ENCODE data around the gene SNRPN. TPM values are rescaled to one million over a fixed set of nuclear protein-coding genes. Genes with fewer than 3 reads are reported as not detected.
A peak's percentile ranks its signal among the peaks of the same experiment; 100 is the strongest.
"Not testable (repeated sequence)": the region's sequence is repeated elsewhere in the genome, so short reads cannot be mapped to it uniquely, and the experiment has no call there.

The SNRPN gene
- total RNA-seq, 2 experiments from 2014 or later = 80.9 to 89.7 TPM

DNA sequence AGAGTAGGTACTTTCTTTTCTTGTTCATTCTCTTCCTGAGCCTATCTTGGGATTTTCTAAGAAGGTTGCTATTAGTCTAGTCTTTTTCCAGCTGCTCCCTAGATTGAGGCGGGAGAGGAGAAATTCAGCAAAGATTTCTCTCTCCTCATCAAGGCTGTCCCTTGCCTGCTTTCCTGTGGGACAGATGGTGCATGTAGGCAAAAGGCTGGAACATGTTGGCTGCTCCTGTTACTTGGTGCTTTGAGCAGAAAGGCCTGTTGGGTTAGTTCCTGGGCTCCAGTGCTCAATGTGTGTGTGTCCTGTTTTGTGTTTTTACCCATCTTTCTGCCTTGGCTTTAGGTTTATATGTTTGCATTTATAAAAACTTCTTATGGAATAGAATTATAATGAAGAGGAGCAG lies 9.1 kb upstream of the SNRPN start:
- no peaks in the 10 kb centered on the region for H3K4me1 Mint-ChIP-seq
- no peak overlapping the region for H3K27ac Mint-ChIP-seq
- POLR2A ChIA-PET = no interaction called here
- H3K36me3 Mint-ChIP-seq = peaks cover 1% of the 10 kb centered on the region
- peaks cover 1% of the 10 kb centered on the region for H3K9me3 Mint-ChIP-seq
- DNase-seq (no peak), ATAC-seq (ENCODE audit: low read depth) (no peak)
- H3K27me3 Mint-ChIP-seq = no peaks in the 10 kb centered on the region
- H3K4me3 Mint-ChIP-seq = no peak overlapping the region

DNA sequence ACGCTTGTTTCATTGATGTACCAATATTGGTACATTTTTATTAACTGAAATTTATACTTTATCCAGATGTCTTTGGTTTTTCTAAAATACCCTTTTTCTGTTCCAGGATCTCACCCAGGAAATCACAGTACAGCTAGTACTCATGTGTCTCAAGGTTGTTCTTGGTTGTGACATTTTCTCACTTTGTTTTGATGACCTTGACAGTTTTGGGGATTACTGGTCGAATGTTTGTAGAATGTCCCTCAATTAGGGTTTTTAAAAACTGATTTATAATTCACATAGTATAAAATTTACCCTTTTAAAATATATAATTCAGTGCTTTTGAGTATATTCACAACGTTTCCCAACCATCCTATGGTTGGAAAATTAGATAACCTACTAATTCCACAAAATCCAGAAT lies 6.3 kb upstream of the SNRPN start:
- H3K36me3 Mint-ChIP-seq = peaks cover 3% of the 10 kb centered on the region
- H3K27me3 Mint-ChIP-seq = peaks cover 2% of the 10 kb centered on the region
- no peaks in the 10 kb centered on the region for H3K4me1 Mint-ChIP-seq
- peaks cover 1% of the 10 kb centered on the region for H3K9me3 Mint-ChIP-seq
- POLR2A ChIA-PET = no interaction called here
- DNase-seq (no peak), ATAC-seq (ENCODE audit: low read depth) (no peak)
- H3K4me3 Mint-ChIP-seq = no peak overlapping the region
- no peak overlapping the region for H3K27ac Mint-ChIP-seq

DNA sequence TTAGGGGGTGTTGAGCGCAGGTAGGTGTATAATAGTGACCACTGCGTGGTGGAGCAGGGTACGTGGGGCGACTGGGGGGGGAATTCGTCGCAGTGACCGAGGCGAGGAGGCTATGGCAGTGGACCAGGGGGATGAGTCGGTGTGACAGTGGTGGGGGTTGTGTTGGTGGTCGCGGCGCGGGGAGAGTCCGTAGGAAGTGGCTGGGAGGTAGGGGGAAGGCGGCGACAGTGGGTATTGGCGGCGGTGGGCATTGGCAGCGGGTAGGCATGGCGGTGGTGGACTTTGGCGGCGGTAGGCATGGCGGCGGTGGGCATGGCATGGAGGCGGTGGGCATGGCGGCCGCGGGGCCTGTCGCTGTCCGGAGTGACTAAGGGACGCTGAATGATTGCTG lies 739 bp downstream of the SNRPN start:
- POLR2A ChIA-PET = interaction anchor here (0.7 to 1.3 kb wide), 3 partner anchors 37 to 484 kb away, joined by 3 to 5 read pairs (median 4); partner anchors contain the start of gene UBE3A
- peaks cover 5% of the 10 kb centered on the region for H3K4me1 Mint-ChIP-seq
- H3K9me3 Mint-ChIP-seq = peaks cover 4% of the 10 kb centered on the region
- H3K4me3 Mint-ChIP-seq = peak overlapping the region; percentile 92
- H3K27ac Mint-ChIP-seq = peak overlapping the region; percentile 94
- H3K36me3 Mint-ChIP-seq = peaks cover 11% of the 10 kb centered on the region
- peaks cover 2% of the 10 kb centered on the region for H3K27me3 Mint-ChIP-seq
- DNase-seq = peak; percentile 45
- ATAC-seq (ENCODE audit: low read depth) = no peak

DNA sequence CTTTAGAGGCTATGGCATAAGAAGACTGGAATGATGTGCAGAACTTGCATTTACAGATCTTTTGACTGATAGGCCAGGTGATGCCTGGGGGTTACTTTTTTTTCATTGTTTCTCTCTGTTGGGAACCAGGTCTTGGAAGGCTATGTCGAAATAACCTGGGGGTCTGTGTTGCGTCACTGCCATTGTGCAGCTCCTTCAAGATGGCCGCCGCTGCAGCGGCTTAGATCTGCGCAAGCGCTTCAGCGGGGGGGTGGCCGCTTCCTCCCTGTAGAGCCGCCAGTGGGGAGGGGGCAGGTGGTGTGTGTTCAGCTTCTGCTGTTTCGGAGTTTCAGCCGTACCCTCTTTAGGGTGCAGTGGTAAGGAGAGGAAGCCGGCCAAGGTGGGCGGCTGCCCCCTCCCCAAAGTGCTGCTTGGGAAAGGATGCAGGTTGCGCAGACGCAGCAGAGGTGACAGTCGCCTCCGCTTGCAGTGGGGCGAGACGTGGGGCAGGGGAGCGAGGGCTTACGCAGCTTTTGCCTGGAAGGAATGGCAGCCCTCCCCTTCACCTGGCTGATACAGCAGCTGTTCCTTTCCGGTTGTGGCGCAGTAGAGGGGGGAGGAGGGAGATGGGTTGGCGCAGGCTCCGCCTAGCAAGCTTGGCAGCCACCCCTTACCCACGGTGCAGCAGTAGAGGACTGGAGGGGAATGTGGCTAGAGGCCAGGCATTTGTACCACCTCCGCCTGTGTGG lies 1.5 kb downstream of the SNRPN start:
- Mint-ChIP-seq H3K27ac (peak overlapping the region; percentile 94), H3K4me3 (peak overlapping the region; percentile 92), H3K9me3 (peaks cover 5% of the 10 kb centered on the region), H3K4me1 (peaks cover 5% of the 10 kb centered on the region), H3K36me3 (peaks cover 13% of the 10 kb centered on the region), H3K27me3 (peaks cover 2% of the 10 kb centered on the region)
- ATAC-seq (ENCODE audit: low read depth) = peak; percentile 83
- POLR2A ChIA-PET = interaction anchor here (0.7 to 1.3 kb wide), 3 partner anchors 36 to 483 kb away, joined by 3 to 5 read pairs (median 4); partner anchors contain the start of gene UBE3A
- DNase-seq = peak; percentile 73

DNA sequence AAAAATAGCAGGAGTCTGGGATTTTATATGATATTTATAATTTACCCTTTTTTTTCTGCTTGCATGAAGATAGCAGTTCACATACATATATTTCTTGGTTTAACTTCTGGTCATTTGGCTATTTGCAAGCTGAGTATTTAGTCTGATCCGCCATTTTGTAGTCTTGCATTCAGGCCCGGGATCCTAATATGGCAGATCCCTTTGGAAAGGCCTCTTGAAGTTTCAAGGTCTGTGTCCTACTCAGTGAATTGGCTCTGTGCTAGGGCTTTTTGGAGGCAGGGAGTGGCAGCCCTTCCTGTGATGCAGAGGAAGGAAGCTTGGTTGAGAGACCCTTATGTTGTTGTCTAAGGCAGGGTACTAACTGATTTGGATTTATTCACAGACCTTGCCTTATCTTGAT lies 2.9 kb downstream of the SNRPN start:
- H3K36me3 Mint-ChIP-seq = peaks cover 17% of the 10 kb centered on the region
- peaks cover 2% of the 10 kb centered on the region for H3K27me3 Mint-ChIP-seq
- H3K4me3 Mint-ChIP-seq = peak overlapping the region; percentile 63
- DNase-seq = no peak
- peak overlapping the region; percentile 60 for H3K27ac Mint-ChIP-seq
- peaks cover 7% of the 10 kb centered on the region for H3K9me3 Mint-ChIP-seq
- H3K4me1 Mint-ChIP-seq = peaks cover 5% of the 10 kb centered on the region
- ATAC-seq (ENCODE audit: low read depth) = no peak
- POLR2A ChIA-PET = no interaction called here

DNA sequence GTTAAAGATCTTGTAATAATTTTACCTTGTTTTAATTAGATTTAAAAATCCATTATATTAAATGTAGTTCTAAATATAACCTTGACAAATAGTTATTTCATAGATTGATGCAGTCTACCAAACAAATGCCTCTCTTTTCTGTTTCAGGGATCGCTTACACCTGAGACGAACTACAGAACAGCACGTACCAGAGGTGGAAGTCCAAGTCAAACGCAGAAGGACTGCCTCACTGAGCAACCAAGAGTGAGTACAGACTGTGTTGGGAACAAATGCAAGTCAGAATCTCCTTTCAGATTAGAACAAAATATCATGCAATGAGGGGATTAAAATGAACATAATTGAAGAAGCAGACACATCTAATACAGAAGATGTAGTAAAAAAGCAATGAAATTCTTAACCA lies 7.2 kb downstream of the SNRPN start:
- POLR2A ChIA-PET = no interaction called here
- Mint-ChIP-seq H3K27ac (no peak overlapping the region), H3K4me1 (peaks cover 5% of the 10 kb centered on the region), H3K27me3 (no peaks in the 10 kb centered on the region), H3K9me3 (peaks cover 23% of the 10 kb centered on the region), H3K36me3 (peaks cover 52% of the 10 kb centered on the region), H3K4me3 (no peak overlapping the region)
- DNase-seq = no peak
- ATAC-seq (ENCODE audit: low read depth) = no peak

DNA sequence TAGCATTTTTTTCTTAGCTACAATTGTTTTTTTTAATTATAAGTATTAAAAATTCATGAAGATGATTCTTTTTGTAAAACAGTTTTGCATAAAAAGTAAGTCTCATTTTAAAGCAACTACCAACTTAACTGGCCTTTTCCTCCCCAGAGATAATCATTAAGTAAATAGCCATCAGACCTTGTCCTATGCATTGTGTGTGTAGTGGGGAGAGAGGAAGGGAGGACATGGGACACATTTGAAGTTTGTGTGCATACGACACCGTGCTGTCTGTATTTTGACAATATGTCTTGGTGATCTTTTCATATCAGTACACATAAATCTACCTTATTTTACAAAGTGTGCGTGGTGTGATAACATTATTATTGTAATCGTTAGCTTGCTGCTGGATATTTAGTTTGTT lies 8.1 kb downstream of the SNRPN start:
- Mint-ChIP-seq H3K4me3 (no peak overlapping the region), H3K27me3 (no peaks in the 10 kb centered on the region), H3K4me1 (peaks cover 1% of the 10 kb centered on the region), H3K9me3 (peaks cover 25% of the 10 kb centered on the region), H3K36me3 (peaks cover 58% of the 10 kb centered on the region), H3K27ac (no peak overlapping the region)
- no peak for DNase-seq
- ATAC-seq (ENCODE audit: low read depth) = no peak
- POLR2A ChIA-PET = no interaction called here

DNA sequence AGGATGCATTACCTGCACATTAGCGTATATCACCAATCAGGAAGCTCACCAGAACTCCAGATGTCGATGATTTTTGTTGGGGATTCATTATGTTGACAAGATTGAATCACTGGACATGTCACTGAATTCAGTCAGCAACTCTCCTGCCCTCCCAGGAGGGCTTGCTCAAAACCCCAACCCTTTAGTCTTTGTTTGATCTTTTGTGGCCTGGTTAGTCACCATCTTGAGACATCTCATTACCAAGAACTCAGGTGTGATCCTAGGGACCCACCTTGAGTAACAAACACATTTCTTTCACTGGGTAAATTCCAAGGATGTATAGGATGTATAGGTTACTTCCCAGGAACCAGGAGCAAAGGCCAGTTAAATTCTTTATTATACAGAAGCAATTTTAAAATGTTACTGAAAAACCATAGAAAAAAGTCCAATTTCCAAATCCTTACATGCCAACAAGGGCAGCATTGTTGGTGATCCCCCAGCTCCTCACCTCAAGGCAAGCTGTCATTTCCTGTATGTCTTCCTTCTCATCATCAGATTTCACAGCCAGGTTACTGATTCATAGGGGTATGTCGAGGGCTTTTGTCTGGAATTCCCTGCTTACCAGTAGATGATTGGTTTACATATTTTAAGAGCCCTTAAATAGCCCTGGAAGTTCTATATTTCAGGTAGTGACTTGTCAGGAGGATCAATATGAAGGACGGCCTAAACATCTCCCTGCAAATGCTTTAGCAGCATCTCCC lies 11.7 kb downstream of the SNRPN start:
- no peak for ATAC-seq (ENCODE audit: low read depth)
- Mint-ChIP-seq H3K27ac (no peak overlapping the region), H3K9me3 (peaks cover 28% of the 10 kb centered on the region), H3K27me3 (no peaks in the 10 kb centered on the region), H3K4me3 (no peak overlapping the region), H3K36me3 (peaks cover 63% of the 10 kb centered on the region), H3K4me1 (no peaks in the 10 kb centered on the region)
- DNase-seq = no peak
- POLR2A ChIA-PET = no interaction called here

DNA sequence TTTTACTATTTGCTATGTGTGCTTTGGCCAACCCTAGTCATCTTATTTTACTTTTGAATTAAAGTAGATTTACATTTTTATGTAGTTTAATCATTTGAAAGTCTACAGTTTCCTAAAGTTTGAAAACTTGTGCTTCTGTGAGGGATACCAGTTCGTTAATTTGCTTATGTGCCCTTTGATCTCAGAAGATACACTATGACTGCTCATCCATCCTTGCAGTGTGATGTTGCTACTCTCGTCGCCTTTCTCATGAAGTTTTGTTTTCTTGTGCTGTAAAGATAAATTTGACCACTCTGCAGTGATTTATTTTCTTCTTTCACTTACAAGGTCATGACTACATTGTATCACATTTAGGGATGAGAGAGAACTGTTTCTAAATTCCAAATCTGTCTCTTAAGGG lies 16.3 kb downstream of the SNRPN start:
- peaks cover 22% of the 10 kb centered on the region for H3K9me3 Mint-ChIP-seq
- POLR2A ChIA-PET = no interaction called here
- H3K27me3 Mint-ChIP-seq = no peaks in the 10 kb centered on the region
- no peaks in the 10 kb centered on the region for H3K4me1 Mint-ChIP-seq
- ATAC-seq (ENCODE audit: low read depth) (no peak), DNase-seq (no peak)
- no peak overlapping the region for H3K4me3 Mint-ChIP-seq
- H3K27ac Mint-ChIP-seq = no peak overlapping the region
- H3K36me3 Mint-ChIP-seq = peaks cover 62% of the 10 kb centered on the region

DNA sequence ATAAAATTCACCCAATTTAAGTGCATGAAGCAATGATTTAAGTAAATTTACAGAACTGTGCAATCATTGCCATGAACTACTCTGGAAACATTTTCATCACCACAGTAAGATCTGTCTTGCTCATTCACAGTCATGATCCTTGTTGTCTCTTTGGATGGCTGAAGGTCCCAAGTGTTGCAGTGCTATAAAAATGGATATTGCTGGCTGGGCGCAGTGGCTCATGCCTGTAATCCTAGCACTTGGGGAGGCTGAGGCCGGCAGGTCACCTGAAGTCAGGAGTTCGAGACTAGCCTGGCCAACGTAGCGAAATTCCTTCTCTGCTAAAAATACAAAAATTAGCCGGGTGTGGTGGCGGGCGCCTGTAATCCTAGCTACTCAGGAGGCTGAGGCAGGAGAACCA lies 17.0 kb downstream of the SNRPN start:
- Mint-ChIP-seq H3K4me1 (no peaks in the 10 kb centered on the region), H3K27me3 (no peaks in the 10 kb centered on the region), H3K27ac (no peak overlapping the region), H3K4me3 (no peak overlapping the region), H3K36me3 (peaks cover 62% of the 10 kb centered on the region), H3K9me3 (peaks cover 27% of the 10 kb centered on the region)
- POLR2A ChIA-PET = no interaction called here
- ATAC-seq (ENCODE audit: low read depth) = no peak
- DNase-seq = no peak

DNA sequence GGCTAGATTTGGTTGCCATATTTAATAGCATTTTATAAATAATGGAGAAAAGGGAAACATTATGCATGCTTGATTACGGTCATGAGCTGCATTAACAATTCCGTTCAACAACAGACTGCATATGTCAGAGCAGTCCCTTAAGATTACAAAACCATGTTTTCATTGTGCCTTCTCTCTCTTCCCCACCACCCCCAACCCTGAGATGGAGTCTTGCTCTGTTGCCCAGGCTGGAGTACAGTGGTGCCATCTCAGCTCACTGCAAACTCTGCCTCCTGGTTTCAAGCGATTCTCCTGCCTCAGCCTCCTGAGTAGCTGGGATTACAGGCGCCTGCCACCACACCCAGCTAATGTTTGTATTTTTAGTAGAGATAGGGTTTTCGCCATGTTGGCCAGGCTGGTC lies 17.9 kb downstream of the SNRPN start:
- ATAC-seq (ENCODE audit: low read depth); H3K27ac Mint-ChIP-seq; H3K4me3 Mint-ChIP-seq; H3K27me3 Mint-ChIP-seq; H3K4me1 Mint-ChIP-seq; DNase-seq; POLR2A ChIA-PET: not testable (repeated sequence)
- H3K36me3 Mint-ChIP-seq = peaks cover 61% of the 10 kb centered on the region
- H3K9me3 Mint-ChIP-seq = peaks cover 21% of the 10 kb centered on the region

DNA sequence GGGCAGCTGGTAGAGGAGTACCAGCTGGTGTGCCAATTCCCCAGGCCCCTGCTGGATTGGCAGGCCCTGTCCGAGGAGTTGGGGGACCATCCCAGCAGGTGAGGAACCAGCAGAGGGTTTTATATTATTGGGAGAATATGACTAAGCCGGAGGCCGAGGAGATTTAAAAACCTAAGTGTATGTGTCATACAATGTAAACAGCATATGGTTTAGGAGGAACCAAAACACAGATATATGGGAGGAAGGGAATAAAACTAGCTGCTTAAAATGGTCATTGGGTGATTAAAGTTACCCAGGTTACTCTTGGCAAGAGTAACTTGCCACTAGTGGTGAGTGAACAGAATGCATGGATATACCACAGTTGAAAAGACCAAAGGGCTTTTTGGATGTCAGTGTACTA lies 22.1 kb downstream of the SNRPN start:
- Mint-ChIP-seq H3K27ac (no peak overlapping the region), H3K4me1 (no peaks in the 10 kb centered on the region), H3K9me3 (peaks cover 24% of the 10 kb centered on the region), H3K36me3 (peaks cover 67% of the 10 kb centered on the region), H3K27me3 (no peaks in the 10 kb centered on the region), H3K4me3 (no peak overlapping the region)
- POLR2A ChIA-PET = no interaction called here
- no peak for ATAC-seq (ENCODE audit: low read depth)
- no peak for DNase-seq

DNA sequence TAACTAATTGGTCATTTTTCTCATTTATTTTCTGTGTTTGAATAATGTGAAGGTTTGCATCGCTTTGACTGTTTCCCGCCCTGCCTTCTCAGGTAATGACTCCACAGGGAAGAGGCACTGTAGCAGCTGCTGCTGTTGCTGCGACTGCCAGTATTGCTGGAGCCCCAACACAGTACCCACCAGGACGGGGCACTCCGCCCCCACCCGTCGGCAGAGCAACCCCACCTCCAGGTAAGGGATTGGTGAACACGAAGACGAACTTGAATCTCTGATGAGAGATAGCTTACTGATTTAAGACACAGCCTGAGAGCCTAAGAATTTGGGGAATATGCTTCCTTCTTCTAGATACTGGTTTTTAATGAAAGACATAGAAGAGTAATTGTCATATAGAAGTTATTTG lies 22.9 kb downstream of the SNRPN start:
- POLR2A ChIA-PET = no interaction called here
- H3K9me3 Mint-ChIP-seq = peaks cover 25% of the 10 kb centered on the region
- H3K36me3 Mint-ChIP-seq = peaks cover 71% of the 10 kb centered on the region

DNA sequence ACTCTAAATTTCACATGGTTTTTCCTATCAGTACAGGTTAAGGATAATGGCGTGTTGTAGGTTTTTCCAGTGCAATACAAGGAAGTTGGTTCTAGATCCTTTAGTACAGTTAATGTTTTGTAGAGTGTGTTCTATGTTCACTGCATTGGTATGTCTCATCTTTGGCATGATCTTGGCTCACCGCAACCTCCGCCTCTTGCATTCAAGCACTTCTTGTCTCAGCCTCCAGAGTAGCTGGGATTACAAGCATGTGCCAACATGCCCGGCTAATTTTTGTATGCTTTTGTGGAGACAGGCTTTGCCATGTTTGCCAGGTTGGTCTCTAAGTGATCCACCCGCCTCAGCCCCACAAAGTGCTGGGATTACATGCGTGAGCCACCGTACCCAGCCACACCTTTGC lies 30.4 kb downstream of the SNRPN start:
- Mint-ChIP-seq H3K27ac (no peak overlapping the region), H3K4me1 (no peaks in the 10 kb centered on the region), H3K4me3 (no peak overlapping the region), H3K9me3 (peaks cover 29% of the 10 kb centered on the region), H3K27me3 (no peaks in the 10 kb centered on the region), H3K36me3 (peaks cover 68% of the 10 kb centered on the region)
- no peak for DNase-seq
- ATAC-seq (ENCODE audit: low read depth) = no peak
- POLR2A ChIA-PET = no interaction called here

More for the DNA sequence above, 22.9 kb downstream of the SNRPN start:
- DNase-seq = no peak
- H3K27me3 Mint-ChIP-seq = no peaks in the 10 kb centered on the region
- no peak for ATAC-seq (ENCODE audit: low read depth)
- H3K27ac Mint-ChIP-seq = no peak overlapping the region
- H3K4me3 Mint-ChIP-seq = no peak overlapping the region
- no peaks in the 10 kb centered on the region for H3K4me1 Mint-ChIP-seq

Data from activated naive CD8-positive, alpha-beta T cell treated with anti-CD3 and anti-CD28 coated beads, Interleukin-2, amount 10 ng/mL, durations not matched to agents 7 days and 5 days (primary cell).